ENCODE results near the gene CSKMT. TPM values are rescaled to one million over a fixed set of nuclear protein-coding genes. Genes with fewer than 3 reads are reported as not detected.

CSKMT gene
- total and polyA plus RNA-seq, 10 of the 15 experiments (the other 5 are each of a cell fraction or from before 2014, with no cell fraction given), result 7.0 to 213 (median 21.6) TPM

GRCh38 chr11:62678770-62679696, 13.9 kb downstream of the CSKMT start, which contains the start of gene UBXN1 (continued):
- TF ChIP-seq, protein P1, sequence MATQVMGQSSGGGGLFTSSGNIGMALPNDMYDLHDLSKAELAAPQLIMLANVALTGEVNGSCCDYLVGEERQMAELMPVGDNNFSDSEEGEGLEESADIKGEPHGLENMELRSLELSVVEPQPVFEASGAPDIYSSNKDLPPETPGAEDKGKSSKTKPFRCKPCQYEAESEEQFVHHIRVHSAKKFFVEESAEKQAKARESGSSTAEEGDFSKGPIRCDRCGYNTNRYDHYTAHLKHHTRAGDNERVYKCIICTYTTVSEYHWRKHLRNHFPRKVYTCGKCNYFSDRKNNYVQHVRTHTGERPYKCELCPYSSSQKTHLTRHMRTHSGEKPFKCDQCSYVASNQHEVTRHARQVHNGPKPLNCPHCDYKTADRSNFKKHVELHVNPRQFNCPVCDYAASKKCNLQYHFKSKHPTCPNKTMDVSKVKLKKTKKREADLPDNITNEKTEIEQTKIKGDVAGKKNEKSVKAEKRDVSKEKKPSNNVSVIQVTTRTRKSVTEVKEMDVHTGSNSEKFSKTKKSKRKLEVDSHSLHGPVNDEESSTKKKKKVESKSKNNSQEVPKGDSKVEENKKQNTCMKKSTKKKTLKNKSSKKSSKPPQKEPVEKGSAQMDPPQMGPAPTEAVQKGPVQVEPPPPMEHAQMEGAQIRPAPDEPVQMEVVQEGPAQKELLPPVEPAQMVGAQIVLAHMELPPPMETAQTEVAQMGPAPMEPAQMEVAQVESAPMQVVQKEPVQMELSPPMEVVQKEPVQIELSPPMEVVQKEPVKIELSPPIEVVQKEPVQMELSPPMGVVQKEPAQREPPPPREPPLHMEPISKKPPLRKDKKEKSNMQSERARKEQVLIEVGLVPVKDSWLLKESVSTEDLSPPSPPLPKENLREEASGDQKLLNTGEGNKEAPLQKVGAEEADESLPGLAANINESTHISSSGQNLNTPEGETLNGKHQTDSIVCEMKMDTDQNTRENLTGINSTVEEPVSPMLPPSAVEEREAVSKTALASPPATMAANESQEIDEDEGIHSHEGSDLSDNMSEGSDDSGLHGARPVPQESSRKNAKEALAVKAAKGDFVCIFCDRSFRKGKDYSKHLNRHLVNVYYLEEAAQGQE (IDR thresholded peaks at IDR 0.05; ENCODE audit: low read depth, low read length), result no peak; the same call in 1 of the 2 replicates
- TF ChIP-seq SP1 (IDR thresholded peaks at IDR 0.05; ENCODE audit: low read depth, low read length), result peak; percentile 29
- peak; percentile 55; the same call in 1 of the 2 replicates for TF ChIP-seq BACH1 (IDR thresholded peaks at IDR 0.05; ENCODE audit: borderline replicate concordance)
- no peak for TF ChIP-seq CHD1 (IDR thresholded peaks at IDR 0.05; ENCODE audit: low read depth, low read length)
- TF ChIP-seq SMARCA5 (IDR thresholded peaks at IDR 0.05), result 0 out of 2 replicates have a peak, but pooled peaks have one; percentile 20
- TF ChIP-seq RAD21 (IDR thresholded peaks at IDR 0.05; ENCODE audit: insufficient read depth, low read depth, low read length), result no peak
- TF ChIP-seq, protein P2, sequence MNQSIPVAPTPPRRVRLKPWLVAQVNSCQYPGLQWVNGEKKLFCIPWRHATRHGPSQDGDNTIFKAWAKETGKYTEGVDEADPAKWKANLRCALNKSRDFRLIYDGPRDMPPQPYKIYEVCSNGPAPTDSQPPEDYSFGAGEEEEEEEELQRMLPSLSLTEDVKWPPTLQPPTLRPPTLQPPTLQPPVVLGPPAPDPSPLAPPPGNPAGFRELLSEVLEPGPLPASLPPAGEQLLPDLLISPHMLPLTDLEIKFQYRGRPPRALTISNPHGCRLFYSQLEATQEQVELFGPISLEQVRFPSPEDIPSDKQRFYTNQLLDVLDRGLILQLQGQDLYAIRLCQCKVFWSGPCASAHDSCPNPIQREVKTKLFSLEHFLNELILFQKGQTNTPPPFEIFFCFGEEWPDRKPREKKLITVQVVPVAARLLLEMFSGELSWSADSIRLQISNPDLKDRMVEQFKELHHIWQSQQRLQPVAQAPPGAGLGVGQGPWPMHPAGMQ (IDR thresholded peaks at IDR 0.05; ENCODE audit: borderline replicate concordance), result no peak
- TF ChIP-seq ZZZ3 (IDR thresholded peaks at IDR 0.05; ENCODE audit: control insufficient read depth, insufficient read length, low read depth), result no peak
- no peak for TF ChIP-seq ZNF24 (IDR thresholded peaks at IDR 0.05)
- TF ChIP-seq, protein P3, sequence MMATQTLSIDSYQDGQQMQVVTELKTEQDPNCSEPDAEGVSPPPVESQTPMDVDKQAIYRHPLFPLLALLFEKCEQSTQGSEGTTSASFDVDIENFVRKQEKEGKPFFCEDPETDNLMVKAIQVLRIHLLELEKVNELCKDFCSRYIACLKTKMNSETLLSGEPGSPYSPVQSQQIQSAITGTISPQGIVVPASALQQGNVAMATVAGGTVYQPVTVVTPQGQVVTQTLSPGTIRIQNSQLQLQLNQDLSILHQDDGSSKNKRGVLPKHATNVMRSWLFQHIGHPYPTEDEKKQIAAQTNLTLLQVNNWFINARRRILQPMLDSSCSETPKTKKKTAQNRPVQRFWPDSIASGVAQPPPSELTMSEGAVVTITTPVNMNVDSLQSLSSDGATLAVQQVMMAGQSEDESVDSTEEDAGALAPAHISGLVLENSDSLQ (IDR thresholded peaks at IDR 0.05), result no peak
- TF ChIP-seq EGR1 (IDR thresholded peaks at IDR 0.05; ENCODE audit: borderline replicate concordance in 1 of 2, low read depth in 2 of 2, low read length in 2 of 2), result peak; percentile 17 to 90
- peak; percentile 75; the same call in 1 of the 2 replicates for TF ChIP-seq CREM (IDR thresholded peaks at IDR 0.05; ENCODE audit: low read depth)
- peak; percentile 64 for TF ChIP-seq NR2C1 (IDR thresholded peaks at IDR 0.05)
- no peak for TF ChIP-seq MYC (IDR thresholded peaks at IDR 0.05; ENCODE audit: insufficient read depth, insufficient read length, insufficient replicate concordance, low read length, severe bottlenecking)
- peak; percentile 53 to 78; a peak in 3 of 4 replicates for TF ChIP-seq BHLHE40 (IDR thresholded peaks at IDR 0.05; ENCODE audit: borderline replicate concordance in 1 of 2, low read depth in 2 of 2, low read length in 1 of 2)
- 0 out of 2 replicates have a peak, but pooled peaks have one; percentile 43 for TF ChIP-seq POLR2AphosphoS2 (IDR thresholded peaks at IDR 0.05; ENCODE audit: low read depth, low read length)
- peak; percentile 97 for TF ChIP-seq ZNF207 (IDR thresholded peaks at IDR 0.05; ENCODE audit: borderline replicate concordance)
- TF ChIP-seq E4F1 (IDR thresholded peaks at IDR 0.05; ENCODE audit: borderline replicate concordance, partially characterized antibody), result peak; percentile 83
- no peak for TF ChIP-seq SUZ12 (IDR thresholded peaks at IDR 0.05; ENCODE audit: unreplicated experiment)
- peak; percentile 32; the same call in 1 of the 2 replicates for TF ChIP-seq MTA2 (IDR thresholded peaks at IDR 0.05; ENCODE audit: low read depth)
